ENCODE data around the gene GGA3. TPM values are rescaled to one million over a fixed set of nuclear protein-coding genes. Genes with fewer than 3 reads are reported as not detected.

GGA3 gene
- polyA plus RNA-seq, 1 experiment, result 25.0 TPM

DNA sequence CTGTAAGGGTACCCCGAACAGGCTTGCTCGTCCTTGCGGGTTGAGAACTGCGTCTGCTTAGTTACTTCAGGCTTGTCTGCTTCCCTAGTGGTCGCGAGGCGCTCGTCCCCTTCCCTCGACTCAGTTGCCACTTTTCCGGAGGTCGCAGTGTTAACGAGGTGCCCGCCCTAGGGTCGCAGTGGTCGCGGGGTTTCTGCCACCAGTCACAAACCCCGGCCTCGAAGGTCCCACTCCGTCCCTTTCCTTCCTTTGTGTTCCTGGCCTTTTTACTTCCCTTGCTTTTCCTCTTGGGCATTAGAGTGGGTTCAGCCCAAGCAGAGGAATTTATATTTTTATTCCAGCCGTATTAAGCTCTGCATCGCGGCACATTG lies 55.6 kb downstream of the GGA3 start:
- Histone ChIP-seq H3K4me3 (ENCODE audit: low read depth, low read length) (peak overlapping the region; percentile 100), H3K27ac (ENCODE audit: low read depth, low read length) (peak overlapping the region; percentile 99), H3K9me3 (ENCODE audit: control insufficient read depth, insufficient read depth, low read length) (no peaks in the 10 kb centered on the region; the same call in 1 of the 2 replicates), H3K27me3 (ENCODE audit: control insufficient read depth, insufficient read depth, low read length) (no peaks in the 10 kb centered on the region)
- ChIA-PET POLR2A (interaction anchor here (1.1 to 1.5 kb wide), 2 partner anchors 56 to 92 kb away, joined by 3 to 5 read pairs; partner anchors contain the start of genes GGA3 and MRPS7), CTCF (interaction anchor here (1.8 to 10.9 kb wide), 3 partner anchors 92 to 244 kb away, joined by 6 to 154 read pairs (median 61); no protein-coding TSS in a partner anchor)
- DNase-seq (ENCODE audit: low read depth, low spot score), result no peak
- TF ChIP-seq, protein P1, sequence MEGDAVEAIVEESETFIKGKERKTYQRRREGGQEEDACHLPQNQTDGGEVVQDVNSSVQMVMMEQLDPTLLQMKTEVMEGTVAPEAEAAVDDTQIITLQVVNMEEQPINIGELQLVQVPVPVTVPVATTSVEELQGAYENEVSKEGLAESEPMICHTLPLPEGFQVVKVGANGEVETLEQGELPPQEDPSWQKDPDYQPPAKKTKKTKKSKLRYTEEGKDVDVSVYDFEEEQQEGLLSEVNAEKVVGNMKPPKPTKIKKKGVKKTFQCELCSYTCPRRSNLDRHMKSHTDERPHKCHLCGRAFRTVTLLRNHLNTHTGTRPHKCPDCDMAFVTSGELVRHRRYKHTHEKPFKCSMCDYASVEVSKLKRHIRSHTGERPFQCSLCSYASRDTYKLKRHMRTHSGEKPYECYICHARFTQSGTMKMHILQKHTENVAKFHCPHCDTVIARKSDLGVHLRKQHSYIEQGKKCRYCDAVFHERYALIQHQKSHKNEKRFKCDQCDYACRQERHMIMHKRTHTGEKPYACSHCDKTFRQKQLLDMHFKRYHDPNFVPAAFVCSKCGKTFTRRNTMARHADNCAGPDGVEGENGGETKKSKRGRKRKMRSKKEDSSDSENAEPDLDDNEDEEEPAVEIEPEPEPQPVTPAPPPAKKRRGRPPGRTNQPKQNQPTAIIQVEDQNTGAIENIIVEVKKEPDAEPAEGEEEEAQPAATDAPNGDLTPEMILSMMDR (IDR thresholded peaks at IDR 0.05; ENCODE audit: low read depth, low read length), result no peak; the same call in 1 of the 2 replicates

DNA sequence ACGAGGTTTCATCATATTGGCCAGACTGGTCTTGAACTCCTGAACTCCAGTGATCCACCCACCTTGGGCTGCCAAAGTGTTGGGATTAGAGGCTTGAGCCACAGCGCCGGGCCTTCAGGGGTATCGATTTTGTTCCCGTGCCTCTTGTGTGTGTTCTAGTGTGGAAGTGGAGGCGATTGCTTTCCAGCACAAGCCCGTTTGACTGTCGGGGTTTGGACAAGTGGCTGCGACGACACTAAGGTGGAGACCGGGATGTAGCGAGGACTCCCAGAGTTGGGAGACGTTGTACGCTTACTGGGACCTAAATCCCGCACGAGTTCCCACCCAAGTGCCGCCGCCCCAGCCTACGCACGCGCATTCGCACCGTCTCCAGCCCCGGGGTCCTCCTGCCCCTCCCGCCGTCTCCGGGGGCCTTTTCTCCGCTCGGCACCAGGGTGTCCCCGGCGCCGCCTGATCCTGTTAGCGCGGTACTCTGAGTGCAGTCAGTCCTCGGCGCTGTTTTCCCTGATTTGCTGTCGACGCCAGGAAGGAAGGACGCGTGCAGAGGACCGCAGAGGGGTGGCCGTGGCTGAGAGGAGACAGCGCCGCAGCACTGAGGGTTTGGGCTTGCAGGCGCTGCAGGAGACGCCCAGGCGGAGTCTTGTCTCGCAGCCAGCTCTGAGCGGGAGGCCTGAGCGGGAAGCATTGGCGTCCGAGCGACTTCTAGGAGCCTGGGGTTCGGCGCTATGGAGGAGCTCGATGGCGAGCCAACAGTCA lies 56.2 kb downstream of the GGA3 start, which contains the start of gene NUP85:
NUP85 (plus strand) TSS at position 643 of the 756 bp plus-strand sequence; CDS start at position 726, 83 bp downstream.
- peak within 1 kb of the TSS; percentile 100 for H3K4me3 ChIP-seq (ENCODE audit: low read depth, low read length)
- peak; percentile 79 for DNase-seq (ENCODE audit: low read depth, low spot score)
- peak within 1 kb of the TSS; percentile 99 for H3K27ac ChIP-seq (ENCODE audit: low read depth, low read length)
- POLR2A ChIA-PET, result interaction anchor here (0.6 to 1.5 kb wide), 4 partner anchors 36 to 91 kb away, joined by 3 to 6 read pairs (median 4); partner anchors contain the start of genes GGA3, MIF4GD and MRPS7
- H3K27me3 ChIP-seq (ENCODE audit: control insufficient read depth, insufficient read depth, low read length), result no peaks in the 10 kb centered on the region
- CTCF ChIA-PET, result interaction anchor here (1.8 to 10.9 kb wide), 3 partner anchors 91 to 244 kb away, joined by 6 to 154 read pairs (median 61); no protein-coding TSS in a partner anchor
- no peaks in the 10 kb centered on the region; the same call in 1 of the 2 replicates for H3K9me3 ChIP-seq (ENCODE audit: control insufficient read depth, insufficient read depth, low read length)
- TF ChIP-seq, protein P1 (IDR thresholded peaks at IDR 0.05; ENCODE audit: low read depth, low read length), result no peak

DNA sequence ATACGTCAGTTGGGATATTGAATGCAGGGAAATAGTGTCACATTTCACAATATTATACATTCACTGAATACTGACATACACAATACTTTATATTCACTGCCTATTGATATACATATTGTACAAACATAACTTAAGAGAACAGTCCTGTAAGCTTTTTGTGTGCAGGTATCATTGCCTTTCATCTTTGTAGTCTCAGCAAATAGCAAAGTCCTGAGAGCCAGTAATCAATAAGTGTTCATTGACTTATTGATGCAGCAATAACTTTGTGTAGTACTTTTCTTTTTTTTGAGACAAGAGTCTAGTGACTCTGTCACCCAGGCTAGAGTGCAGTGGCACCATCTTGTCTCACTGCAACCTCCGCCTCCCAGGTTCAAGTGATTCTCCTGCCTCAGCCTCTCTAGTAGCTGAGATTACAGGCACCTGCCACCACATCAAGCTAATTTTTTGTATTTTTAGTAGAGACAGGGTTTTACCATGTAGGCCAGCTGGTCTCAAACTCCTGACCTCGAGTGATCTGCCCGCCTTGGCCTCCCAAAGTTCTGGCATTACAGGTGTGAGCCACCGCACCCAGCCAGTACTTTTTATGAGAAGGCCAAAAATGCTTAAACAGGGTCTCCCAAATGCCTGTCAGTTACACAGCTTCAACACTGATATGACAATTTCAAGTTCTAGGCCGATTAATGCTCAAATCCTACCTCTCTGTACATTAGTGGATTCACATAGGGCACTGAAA lies 61.4 kb downstream of the GGA3 start:
- Histone ChIP-seq H3K27ac (ENCODE audit: low read depth, low read length) (no peak overlapping the region), H3K27me3 (ENCODE audit: control insufficient read depth, insufficient read depth, low read length) (no peaks in the 10 kb centered on the region), H3K9me3 (ENCODE audit: control insufficient read depth, insufficient read depth, low read length) (no peaks in the 10 kb centered on the region), H3K4me3 (ENCODE audit: low read depth, low read length) (no peak overlapping the region)
- TF ChIP-seq, protein P1 (IDR thresholded peaks at IDR 0.05; ENCODE audit: low read depth, low read length), result no peak
- DNase-seq (ENCODE audit: low read depth, low spot score), result no peak
- POLR2A ChIA-PET, result no interaction called here
- CTCF ChIA-PET, result interaction anchor here (0.5 to 10.9 kb wide), 11 partner anchors 9 to 239 kb away, joined by 3 to 154 read pairs (median 4); no protein-coding TSS in a partner anchor

DNA sequence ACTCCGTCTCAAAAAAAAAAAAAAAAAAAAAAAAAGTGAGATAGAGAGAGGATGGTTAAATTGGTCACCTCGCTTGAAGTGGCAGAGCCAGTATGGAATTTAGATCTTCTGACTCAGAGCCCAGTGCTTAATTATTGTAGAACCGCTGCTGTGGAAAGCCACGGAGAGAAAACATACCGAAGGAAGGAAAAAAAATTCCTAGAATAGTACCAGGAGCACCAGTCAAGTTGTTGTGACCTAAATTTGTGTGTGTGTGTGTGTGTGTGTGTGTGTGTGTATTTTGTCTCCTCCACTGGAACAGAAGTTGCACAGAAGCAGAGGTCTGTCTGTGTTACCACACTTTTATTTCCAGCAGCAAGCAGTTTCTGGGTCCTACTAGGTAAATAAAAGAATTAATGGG lies 66.5 kb downstream of the GGA3 start:
- H3K27ac ChIP-seq (ENCODE audit: low read depth, low read length), result no peak overlapping the region
- no peak for DNase-seq (ENCODE audit: low read depth, low spot score)
- ChIA-PET CTCF (no interaction called here), POLR2A (no interaction called here)
- H3K9me3 ChIP-seq (ENCODE audit: control insufficient read depth, insufficient read depth, low read length), result no peaks in the 10 kb centered on the region
- TF ChIP-seq, protein P1 (IDR thresholded peaks at IDR 0.05; ENCODE audit: low read depth, low read length), result no peak
- H3K27me3 ChIP-seq (ENCODE audit: control insufficient read depth, insufficient read depth, low read length), result no peaks in the 10 kb centered on the region
- no peak overlapping the region for H3K4me3 ChIP-seq (ENCODE audit: low read depth, low read length)
